K562 (cell line): ENCODE measurements around the gene MDN1. TPM values are rescaled to one million over a fixed set of nuclear protein-coding genes. Genes with fewer than 3 reads are reported as not detected.

Experiments used
- ATAC-seq: fragments of 200-7000 bp; cut with Tn5 transposase; 3 replicates; pipeline ENCODE4 v1.9.1; 2020; ENCODE audit warnings: moderate library complexity
- BruUV-seq: library from RNA; stranded (reverse); fragments of 400-500 nt; replicated peaks from 2 replicates; lab custom pipeline; 2021; lab: Mats Ljungman, UMichigan
- CTCF ChIA-PET: fragments of 300-600 bp; formaldehyde crosslinking; extraction: SDS; loops from one replicate; lab custom pipeline; 2021; ENCODE audit warnings: low intra/inter-chr PET ratio; lab: Yijun Ruan, JAX
- POLR2A ChIA-PET: fragments of 300-600, 350-650 bp; sonication (Branson Sonifier 250); formaldehyde crosslinking; extraction: SDS; loops from one replicate; lab custom pipeline; 2021; ENCODE audit warnings: antibody characterized with exemption, inconsistent platforms; lab: Yijun Ruan, JAX
- DNase-seq, 4 experiments: peaks; one replicate each; pipeline versions ENCODE4 v3.0.0 to v3.0.0-alpha.2; 2011 to 2018; ENCODE audit warnings: low spot score in 3 of 4, mixed read lengths in 3 of 4; ENCODE audit errors: extremely low read depth in 1 of 4
- FAIRE-seq: peaks from 2 replicates; lab custom pipeline; 2011; peaks lifted over from hg19 to GRCh38; lab: Jason Lieb, UNC
- H2AFZ ChIP-seq: 2 replicates; pipeline ENCODE4 v1.6.0; 2011; ENCODE audit warnings: low read depth, low read length, control low read depth, inconsistent platforms
- H3K27ac ChIP-seq: fragments of 200-600 bp; 3 replicates; pipeline ENCODE4 v1.8.0; 2011; ENCODE audit warnings: low read depth, mild to moderate bottlenecking, control low read depth, inconsistent platforms, low read length, moderate library complexity, mixed read lengths; ENCODE audit errors: extremely low read depth
- H3K27me3 ChIP-seq, 2 experiments: fragments of 300-600 bp in 1 of 2; 2 replicates in 1 of 2; 3 replicates in 1 of 2; pipeline versions ENCODE4 v1.6.0 to v1.8.0; 2011; ENCODE audit warnings: inconsistent platforms in 2 of 2, low read length in 2 of 2, mild to moderate bottlenecking in 1 of 2, mixed read lengths in 1 of 2, moderate library complexity in 1 of 2; ENCODE audit not compliant: control insufficient read depth in 2 of 2, insufficient read depth in 2 of 2
- H3K36me3 ChIP-seq: fragments of 300-600 bp; 3 replicates; pipeline ENCODE4 v1.8.0; 2011; ENCODE audit warnings: mild to moderate bottlenecking, low read length, inconsistent platforms; ENCODE audit not compliant: control insufficient read depth, insufficient read depth
- H3K4me1 ChIP-seq, 2 experiments: fragments of 200-600 bp in 1 of 2; replicated peaks in 1 of 2; 2 replicates in 1 of 2; 3 replicates in 1 of 2; pipeline versions ENCODE4 v1.5.1 to v1.8.0; 2011; ENCODE audit warnings: inconsistent platforms in 2 of 2, low read length in 2 of 2, mild to moderate bottlenecking in 1 of 2, mixed read lengths in 1 of 2, moderate library complexity in 1 of 2; ENCODE audit not compliant: control insufficient read depth in 2 of 2, insufficient read depth in 2 of 2
- H3K4me2 ChIP-seq: 2 replicates; pipeline ENCODE4 v1.6.1; 2011; ENCODE audit warnings: low read length, control low read depth, inconsistent platforms, mixed read lengths; ENCODE audit not compliant: insufficient read depth
- H3K4me3 ChIP-seq: fragments of 200-600 bp; sonication (generic), shearing (Covaris generic); 2 replicates; pipeline ENCODE4 v1.5.1; 2016; ENCODE audit warnings: control low read depth, inconsistent platforms
- H3K79me2 ChIP-seq: fragments of 200-600 bp; 3 replicates; pipeline ENCODE4 v1.8.0; 2011; ENCODE audit warnings: low read length, inconsistent platforms; ENCODE audit not compliant: control insufficient read depth, insufficient read depth
- H3K9ac ChIP-seq, 2 experiments: 2 replicates each; pipeline versions ENCODE4 v1.6.0 to v1.6.1; 2011; ENCODE audit warnings: low read depth in 2 of 2, low read length in 2 of 2, control low read depth in 1 of 2, inconsistent platforms in 1 of 2, mild to moderate bottlenecking in 1 of 2, mixed read lengths in 1 of 2; ENCODE audit not compliant: insufficient read depth in 1 of 2
- H3K9me1 ChIP-seq: one replicate; pipeline ENCODE4 v1.6.0; 2011; ENCODE audit warnings: inconsistent platforms, mild to moderate bottlenecking, low read length, moderate library complexity; ENCODE audit not compliant: control insufficient read depth, insufficient read depth
- H3K9me3 ChIP-seq: replicated peaks from 2 replicates; pipeline ENCODE4 v1.5.1; 2011; ENCODE audit warnings: low read depth, low read length, inconsistent platforms; ENCODE audit not compliant: control insufficient read depth, insufficient read depth
- H4K20me1 ChIP-seq: replicated peaks from 2 replicates; pipeline ENCODE4 v1.6.1; 2011; ENCODE audit warnings: low read length, inconsistent platforms, mixed read lengths; ENCODE audit not compliant: control insufficient read depth, insufficient read depth
- CHAMP1 ChIP-seq: fragments of 450-650 bp; IDR thresholded peaks from 2 replicates; pipeline ENCODE4 v1.6.1; 2016; ENCODE audit warnings: mild to moderate bottlenecking
- KLF1 ChIP-seq: fragments of 450-650 bp; IDR thresholded peaks from 2 replicates; pipeline ENCODE4 v1.6.1; 2016; ENCODE audit warnings: missing genetic modification characterization, missing compliant biosample characterization
- MBD1 ChIP-seq: fragments of 250-450 bp; sonication (Bioruptor Pico); IDR thresholded peaks from 2 replicates; pipeline ENCODE4 v1.8.0; 2022; ENCODE audit warnings: inconsistent platforms
- RBBP5 ChIP-seq: fragments of 200-600 bp; sonication (generic); IDR thresholded peaks from 2 replicates; pipeline ENCODE4 v1.6.1; 2012; ENCODE audit warnings: borderline replicate concordance, mild to moderate bottlenecking, low read length, control low read depth, inconsistent platforms; ENCODE audit not compliant: insufficient read depth, poor library complexity, severe bottlenecking
- ZNF408 ChIP-seq: fragments of 250-450 bp; sonication (Bioruptor Pico); IDR thresholded peaks from 2 replicates; pipeline ENCODE4 v1.4.0; 2020; ENCODE audit warnings: low read depth, mild to moderate bottlenecking, moderate library complexity
- WGBS: fragments of 100-300 bp; shearing (Covaris generic); methylation state at CpG from one replicate; pipeline ENCODE4 v1.1.6; 2016; ENCODE audit warnings: low coverage, mixed read lengths; ENCODE audit not compliant: insufficient coverage; ENCODE audit errors: missing lambda C conversion rate; 5-methylcytosine and 5-hydroxymethylcytosine counted together
- in situ Hi-C: fragments of 300-500 bp; cut with MboI; formaldehyde crosslinking; loops from 4 replicates; pipeline ENCODE4 v1.15.0; 2018; ENCODE audit warnings: inconsistent platforms, mixed read lengths
- intact Hi-C: fragments of 100-400 bp; cut with micrococcal nuclease; formaldehyde crosslinking; loops from 2 replicates; pipeline ENCODE4 v1.14.2; 2022
- polyA plus RNA-seq, 8 experiments: library from polyadenylated mRNA; depleted of rRNA in 4 of 8; stranded (reverse) in 5 of 8; unstranded in 3 of 8; fragments of >200 nt; fragmentation: Nextera tagmentation in 2 of 8; fragmentation: Illumina TruSeq in 1 of 8; extraction: Ambion mirVana in 2 of 8; extraction: Trizol in 1 of 8; gene quantifications; 2 replicates each; pipeline versions ENCODE4 v1.2.1 to v1.2.3, GENCODE V29; 2011 to 2014; ENCODE audit warnings: inconsistent platforms in 1 of 8, missing spikeins in 1 of 8
- total RNA-seq, 7 experiments: library from RNA; depleted of rRNA in 6 of 7; stranded (reverse); fragments of >200 nt in 6 of 7; fragmentation: Illumina TruSeq in 2 of 7; extraction: Trizol in 2 of 7; gene quantifications; 2 replicates each; pipeline versions ENCODE4 v1.2.1 to v1.2.3, GENCODE V29; 2011 to 2021; ENCODE audit warnings: low replicate concordance in 1 of 7
- TF ChIP-seq, protein P1 (sequence below): IDR thresholded peaks from 3 replicates; pipeline ENCODE4 v1.6.1; 2011; ENCODE audit warnings: borderline replicate concordance, mild to moderate bottlenecking, moderate library complexity; ENCODE audit not compliant: insufficient read length; ENCODE audit errors: extremely low read depth
- TF ChIP-seq, protein P2 (sequence below): sonication (generic); formaldehyde crosslinking; IDR thresholded peaks from 2 replicates; pipeline ENCODE4 v1.8.0; 2022; ENCODE audit warnings: missing genetic modification reagents, mild to moderate bottlenecking, borderline replicate concordance

The MDN1 gene
- total and polyA plus RNA-seq, 9 of the 15 experiments (the other 6 are each of a cell fraction or from before 2014, with no cell fraction given) = 25.6 to 93.6 (median 43.0) TPM

- TF ChIP-seq ZNF408 = no peak
- TF ChIP-seq, protein P1, sequence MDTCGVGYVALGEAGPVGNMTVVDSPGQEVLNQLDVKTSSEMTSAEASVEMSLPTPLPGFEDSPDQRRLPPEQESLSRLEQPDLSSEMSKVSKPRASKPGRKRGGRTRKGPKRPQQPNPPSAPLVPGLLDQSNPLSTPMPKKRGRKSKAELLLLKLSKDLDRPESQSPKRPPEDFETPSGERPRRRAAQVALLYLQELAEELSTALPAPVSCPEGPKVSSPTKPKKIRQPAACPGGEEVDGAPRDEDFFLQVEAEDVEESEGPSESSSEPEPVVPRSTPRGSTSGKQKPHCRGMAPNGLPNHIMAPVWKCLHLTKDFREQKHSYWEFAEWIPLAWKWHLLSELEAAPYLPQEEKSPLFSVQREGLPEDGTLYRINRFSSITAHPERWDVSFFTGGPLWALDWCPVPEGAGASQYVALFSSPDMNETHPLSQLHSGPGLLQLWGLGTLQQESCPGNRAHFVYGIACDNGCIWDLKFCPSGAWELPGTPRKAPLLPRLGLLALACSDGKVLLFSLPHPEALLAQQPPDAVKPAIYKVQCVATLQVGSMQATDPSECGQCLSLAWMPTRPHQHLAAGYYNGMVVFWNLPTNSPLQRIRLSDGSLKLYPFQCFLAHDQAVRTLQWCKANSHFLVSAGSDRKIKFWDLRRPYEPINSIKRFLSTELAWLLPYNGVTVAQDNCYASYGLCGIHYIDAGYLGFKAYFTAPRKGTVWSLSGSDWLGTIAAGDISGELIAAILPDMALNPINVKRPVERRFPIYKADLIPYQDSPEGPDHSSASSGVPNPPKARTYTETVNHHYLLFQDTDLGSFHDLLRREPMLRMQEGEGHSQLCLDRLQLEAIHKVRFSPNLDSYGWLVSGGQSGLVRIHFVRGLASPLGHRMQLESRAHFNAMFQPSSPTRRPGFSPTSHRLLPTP = no peak
These were observed 137.5 kb downstream of the MDN1 start (continued) for GRCh38 chr6:89681983-89682564.

GRCh38 chr6:89680551-89680950 lies 139.0 kb downstream of the MDN1 start:
- 85% methylated on average over 7 of the region's 7 CpGs for WGBS
- Histone ChIP-seq H4K20me1 (no peaks in the 10 kb centered on the region; the same call in 1 of the 2 replicates), H3K4me3 (no peak overlapping the region), H3K9me1 (no peaks in the 10 kb centered on the region), H3K4me2 (no peak overlapping the region), H3K79me2 (no peaks in the 10 kb centered on the region; the same call in 2 of the 3 replicates), H3K4me1 (no peaks in the 10 kb centered on the region), H3K9ac (no peak overlapping the region), H3K27me3 (no peaks in the 10 kb centered on the region), H3K9me3 (no peaks in the 10 kb centered on the region), H3K36me3 (peaks cover 95% of the 10 kb centered on the region), H3K27ac (no peak overlapping the region), H2AFZ (no peak overlapping the region)
- ATAC-seq (no peak), FAIRE-seq (no peak), DNase-seq (no peak)
- ChIA-PET POLR2A (no interaction called here), CTCF (no interaction called here)
- BruUV-seq = no TSS peak
- no peak for TF ChIP-seq RBBP5
- no peak for TF ChIP-seq MBD1 (CRISPR knock-in tag)
- TF ChIP-seq KLF1 = no peak
- no peak for TF ChIP-seq CHAMP1
- TF ChIP-seq, protein P2, sequence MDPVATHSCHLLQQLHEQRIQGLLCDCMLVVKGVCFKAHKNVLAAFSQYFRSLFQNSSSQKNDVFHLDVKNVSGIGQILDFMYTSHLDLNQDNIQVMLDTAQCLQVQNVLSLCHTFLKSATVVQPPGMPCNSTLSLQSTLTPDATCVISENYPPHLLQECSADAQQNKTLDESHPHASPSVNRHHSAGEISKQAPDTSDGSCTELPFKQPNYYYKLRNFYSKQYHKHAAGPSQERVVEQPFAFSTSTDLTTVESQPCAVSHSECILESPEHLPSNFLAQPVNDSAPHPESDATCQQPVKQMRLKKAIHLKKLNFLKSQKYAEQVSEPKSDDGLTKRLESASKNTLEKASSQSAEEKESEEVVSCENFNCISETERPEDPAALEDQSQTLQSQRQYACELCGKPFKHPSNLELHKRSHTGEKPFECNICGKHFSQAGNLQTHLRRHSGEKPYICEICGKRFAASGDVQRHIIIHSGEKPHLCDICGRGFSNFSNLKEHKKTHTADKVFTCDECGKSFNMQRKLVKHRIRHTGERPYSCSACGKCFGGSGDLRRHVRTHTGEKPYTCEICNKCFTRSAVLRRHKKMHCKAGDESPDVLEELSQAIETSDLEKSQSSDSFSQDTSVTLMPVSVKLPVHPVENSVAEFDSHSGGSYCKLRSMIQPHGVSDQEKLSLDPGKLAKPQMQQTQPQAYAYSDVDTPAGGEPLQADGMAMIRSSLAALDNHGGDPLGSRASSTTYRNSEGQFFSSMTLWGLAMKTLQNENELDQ = no peak
- in situ Hi-C loops (no loop called here), intact Hi-C loops (no loop called here)
